NT2/D1 (cell line): ENCODE results near the gene DCBLD2.

Experiments
- DNase-seq: peaks from one replicate; pipeline ENCODE4 v3.0.0-alpha.2; 2011; ENCODE audit warnings: low read depth, low spot score
- H3K27me3 ChIP-seq: 2 replicates; pipeline ENCODE4 v1.6.0; 2011; ENCODE audit warnings: mild to moderate bottlenecking; ENCODE audit not compliant: insufficient read length, insufficient read depth
- H3K36me3 ChIP-seq: 2 replicates; pipeline ENCODE4 v1.6.1; 2011; ENCODE audit warnings: mild to moderate bottlenecking, low read length, mixed read lengths; ENCODE audit not compliant: insufficient read depth, insufficient read length
- H3K4me1 ChIP-seq: 2 replicates; pipeline ENCODE4 v1.5.1; 2011; ENCODE audit not compliant: insufficient read depth, insufficient read length
- H3K4me3 ChIP-seq: 2 replicates; pipeline ENCODE4 v1.5.1; 2011; ENCODE audit warnings: low read depth; ENCODE audit not compliant: insufficient read length
- H3K9ac ChIP-seq: 2 replicates; pipeline ENCODE4 v1.6.0; 2011; ENCODE audit warnings: low read depth; ENCODE audit not compliant: insufficient read length
- H3K9me3 ChIP-seq: 2 replicates; pipeline ENCODE4 v1.5.1; 2011; ENCODE audit warnings: mild to moderate bottlenecking, low read length; ENCODE audit not compliant: insufficient read depth
- SUZ12 ChIP-seq: IDR thresholded peaks from 2 replicates; pipeline ENCODE4 v1.6.1; 2011; ENCODE audit not compliant: insufficient read length, insufficient read depth; ENCODE audit errors: extremely low read depth
- YY1 ChIP-seq: IDR thresholded peaks from 2 replicates; pipeline ENCODE4 v1.6.1; 2011; ENCODE audit not compliant: insufficient read length, insufficient read depth
- ZNF274 ChIP-seq: IDR thresholded peaks from 2 replicates; pipeline ENCODE4 v1.6.1; 2011; ENCODE audit warnings: mild to moderate bottlenecking, low read depth, low read length

Gene DCBLD2

DNA sequence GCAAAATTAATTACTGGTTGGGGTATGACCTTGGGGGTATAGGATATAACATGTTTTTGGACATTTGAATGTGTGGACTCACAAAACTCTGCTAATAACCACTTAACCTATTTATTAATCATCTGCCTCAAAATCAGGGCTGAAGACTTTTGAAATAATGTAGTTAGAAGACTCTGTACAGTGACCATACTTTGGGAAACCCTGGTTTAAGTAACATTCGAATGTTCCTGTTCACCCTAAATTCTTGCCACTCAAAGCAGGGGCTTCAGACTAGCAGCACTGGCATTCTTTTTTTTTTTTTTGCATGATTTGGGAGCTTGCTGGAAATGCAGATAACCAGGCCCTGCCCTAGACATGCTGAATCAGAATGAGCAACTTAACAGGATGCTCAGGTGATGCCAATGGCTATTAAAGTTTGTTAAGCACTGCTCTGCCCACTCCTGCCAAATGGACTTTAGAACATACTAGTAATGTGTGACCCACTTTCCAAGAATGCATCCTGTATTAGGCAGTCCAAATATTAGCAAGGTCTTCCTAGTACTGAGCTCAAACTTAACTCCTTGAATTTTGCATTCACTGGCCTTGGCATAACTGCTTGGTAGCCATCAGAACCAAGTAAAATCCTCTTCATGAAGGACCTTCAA lies 151.1 kb downstream of the DCBLD2 start:
- no peaks in the 10 kb centered on the region for H3K9me3 ChIP-seq
- H3K4me3 ChIP-seq = no peak overlapping the region
- TF ChIP-seq ZNF274 (no peak), SUZ12 (no peak), YY1 (no peak)
- no peaks in the 10 kb centered on the region for H3K4me1 ChIP-seq
- no peaks in the 10 kb centered on the region for H3K27me3 ChIP-seq
- DNase-seq = no peak
- H3K9ac ChIP-seq = no peak overlapping the region
- H3K36me3 ChIP-seq = no peaks in the 10 kb centered on the region

DNA sequence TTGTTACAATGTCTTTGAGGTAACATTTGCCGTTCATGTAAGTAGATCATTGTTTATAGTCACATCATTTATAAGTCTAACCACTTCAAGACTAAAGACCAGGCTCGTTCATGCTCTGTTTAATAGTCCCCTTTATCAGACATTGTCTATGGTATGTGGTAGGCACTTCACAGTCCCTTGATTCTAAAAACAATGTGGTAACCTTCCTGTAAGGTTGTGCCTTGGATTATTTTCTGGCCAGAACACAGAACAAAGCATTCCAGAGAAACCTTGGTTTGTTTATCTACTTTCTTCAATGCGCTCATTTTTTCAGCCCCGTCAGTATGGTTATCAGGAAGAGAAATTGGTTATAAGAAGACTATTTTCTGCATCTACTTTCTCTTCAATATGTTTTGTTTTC lies 154.6 kb downstream of the DCBLD2 start:
- no peaks in the 10 kb centered on the region for H3K27me3 ChIP-seq
- no peak for TF ChIP-seq ZNF274
- no peak for TF ChIP-seq YY1
- no peak for TF ChIP-seq SUZ12
- H3K9ac ChIP-seq = no peak overlapping the region
- DNase-seq = no peak
- no peaks in the 10 kb centered on the region for H3K4me1 ChIP-seq
- no peaks in the 10 kb centered on the region for H3K9me3 ChIP-seq
- no peak overlapping the region for H3K4me3 ChIP-seq
- H3K36me3 ChIP-seq = no peaks in the 10 kb centered on the region

DNA sequence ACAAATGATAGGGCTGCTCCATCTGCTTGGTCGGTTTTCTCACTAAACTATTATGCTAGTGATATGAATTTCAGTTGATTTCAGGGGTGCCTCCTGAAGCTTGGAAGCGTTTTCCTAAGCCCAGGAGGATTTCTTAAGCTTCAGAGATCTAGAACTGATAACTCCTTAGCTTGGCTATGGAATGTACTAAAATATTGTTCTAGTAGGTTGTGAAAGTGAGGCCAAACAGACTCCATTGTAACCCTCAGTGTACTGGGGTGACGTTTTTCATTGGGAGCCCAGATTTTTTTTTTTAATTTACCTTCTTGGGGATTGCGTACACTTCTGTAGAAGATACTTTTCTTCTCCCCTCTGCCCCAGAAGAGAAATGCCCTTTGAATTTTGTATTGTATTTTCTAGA lies 155.4 kb downstream of the DCBLD2 start:
- TF ChIP-seq ZNF274 = no peak
- no peak for TF ChIP-seq SUZ12
- TF ChIP-seq YY1 = no peak
- no peaks in the 10 kb centered on the region for H3K27me3 ChIP-seq
- no peak for DNase-seq
- no peaks in the 10 kb centered on the region for H3K4me1 ChIP-seq
- no peak overlapping the region for H3K9ac ChIP-seq
- no peak overlapping the region for H3K4me3 ChIP-seq
- no peaks in the 10 kb centered on the region for H3K9me3 ChIP-seq
- H3K36me3 ChIP-seq = no peaks in the 10 kb centered on the region
